CD14-positive monocyte (primary cell): ENCODE measurements around the gene TMEM150C. TPM values are rescaled to one million over a fixed set of nuclear protein-coding genes. Genes with fewer than 3 reads are reported as not detected.

Experiments
- DNase-seq, 3 donors: peaks; one replicate each; pipeline ENCODE4 v3.0.0-alpha.2; 2011 to 2022
- H2AFZ ChIP-seq: 2 replicates; pipeline ENCODE4 v1.6.0; 2012; ENCODE audit warnings: mild to moderate bottlenecking, low read depth, low read length, inconsistent platforms; ENCODE audit not compliant: insufficient read depth, poor library complexity, severe bottlenecking
- H3K27ac ChIP-seq, 2 donors: 1 replicate in 1 of 2; 2 replicates in 1 of 2; pipeline ENCODE4 v1.5.1; 2012 to 2013; ENCODE audit warnings: low read length in 2 of 2, control low read depth in 1 of 2, inconsistent platforms in 1 of 2, low read depth in 1 of 2, mild to moderate bottlenecking in 1 of 2
- H3K27me3 ChIP-seq, 2 donors: one replicate each; pipeline versions ENCODE4 v1.6.0 to v1.6.1; 2011 to 2013; ENCODE audit warnings: low read length in 2 of 2; ENCODE audit not compliant: control insufficient read depth in 2 of 2, insufficient read depth in 2 of 2
- H3K36me3 ChIP-seq, 2 donors: replicated peaks in 1 of 2; 1 replicate in 1 of 2; 2 replicates in 1 of 2; pipeline versions ENCODE4 v1.5.1 to v1.6.1; 2012 to 2013; ENCODE audit warnings: low read length in 2 of 2, control low read depth in 1 of 2, inconsistent platforms in 1 of 2, mild to moderate bottlenecking in 1 of 2; ENCODE audit not compliant: insufficient read depth in 2 of 2, control insufficient read depth in 1 of 2
- H3K4me1 ChIP-seq, 2 donors: 1 replicate in 1 of 2; 2 replicates in 1 of 2; pipeline versions ENCODE4 v1.5.1 to v1.6.1; 2012 to 2013; ENCODE audit warnings: low read length in 2 of 2, control low read depth in 1 of 2, inconsistent platforms in 1 of 2, mild to moderate bottlenecking in 1 of 2, moderate library complexity in 1 of 2; ENCODE audit not compliant: insufficient read depth in 2 of 2, control insufficient read depth in 1 of 2
- H3K4me2 ChIP-seq: replicated peaks from 2 replicates; pipeline ENCODE3; 2012; ENCODE audit warnings: low read length, moderate library complexity, mild to moderate bottlenecking; ENCODE audit not compliant: poor library complexity, severe bottlenecking; ENCODE audit errors: extremely low read depth
- H3K4me3 ChIP-seq, 3 experiments: fragments of 200-600 bp in 1 of 3; sonication (generic) in 1 of 3; replicated peaks in 1 of 3; 1 replicate in 2 of 3; 2 replicates in 1 of 3; pipeline ENCODE4 v1.5.1; 2011 to 2013; ENCODE audit warnings: low read length in 3 of 3, mild to moderate bottlenecking in 3 of 3, control low read depth in 2 of 3, low read depth in 2 of 3, inconsistent platforms in 1 of 3, moderate library complexity in 1 of 3
- H3K79me2 ChIP-seq: 2 replicates; pipeline ENCODE4 v1.6.0; 2012; ENCODE audit warnings: mild to moderate bottlenecking, control low read depth, inconsistent platforms, low read length, moderate library complexity; ENCODE audit not compliant: insufficient read depth
- H3K9ac ChIP-seq: 2 replicates; pipeline ENCODE4 v1.6.0; 2017; ENCODE audit warnings: low read length, mild to moderate bottlenecking; ENCODE audit not compliant: insufficient read depth, poor library complexity, severe bottlenecking
- H3K9me3 ChIP-seq, 2 donors: replicated peaks in 1 of 2; 1 replicate in 1 of 2; 2 replicates in 1 of 2; pipeline versions ENCODE4 v1.5.1 to v1.6.1; 2012 to 2013; ENCODE audit warnings: low read length in 2 of 2, control low read depth in 1 of 2; ENCODE audit not compliant: control insufficient read depth in 1 of 2, insufficient read depth in 1 of 2
- H4K20me1 ChIP-seq: 2 replicates; pipeline ENCODE4 v1.6.0; 2012; ENCODE audit warnings: mild to moderate bottlenecking, low read length, control low read depth, moderate library complexity; ENCODE audit not compliant: insufficient read depth
- H3K27ac Mint-ChIP-seq, 7 donors: one replicate each; pipeline ENCODE4 v1.8.0; 2020; ENCODE audit warnings: mild to moderate bottlenecking in 7 of 7, mixed read lengths in 7 of 7, moderate library complexity in 6 of 7, inconsistent platforms in 2 of 7
- H3K27me3 Mint-ChIP-seq, 3 donors: one replicate each; pipeline ENCODE4 v1.8.0; 2021 to 2022; ENCODE audit warnings: low read depth in 3 of 3, mild to moderate bottlenecking in 3 of 3, mixed read lengths in 3 of 3, moderate library complexity in 3 of 3, inconsistent platforms in 1 of 3
- H3K36me3 Mint-ChIP-seq, 2 donors: one replicate each; pipeline ENCODE4 v1.8.0; 2020; ENCODE audit warnings: mixed read lengths in 2 of 2, inconsistent platforms in 1 of 2, mild to moderate bottlenecking in 1 of 2
- H3K4me1 Mint-ChIP-seq: one replicate; pipeline ENCODE4 v1.8.0; 2020; ENCODE audit warnings: mild to moderate bottlenecking, mixed read lengths
- H3K4me3 Mint-ChIP-seq, 2 donors: one replicate each; pipeline ENCODE4 v1.8.0; 2020; ENCODE audit warnings: mild to moderate bottlenecking in 2 of 2, mixed read lengths in 2 of 2, moderate library complexity in 1 of 2
- H3K9me3 Mint-ChIP-seq, 7 donors: one replicate each; pipeline ENCODE4 v1.8.0; 2020 to 2022; ENCODE audit warnings: mixed read lengths in 7 of 7, mild to moderate bottlenecking in 6 of 7, moderate library complexity in 6 of 7, inconsistent platforms in 2 of 7
- CTCF ChIP-seq: fragments of 200-600 bp; IDR thresholded peaks from one replicate; pipeline ENCODE4 v1.8.0; 2022; ENCODE audit warnings: antibody characterized with exemption, mild to moderate bottlenecking
- WGBS: methylation state at CpG from one replicate; pipeline ENCODE4 v1.1.5; 2013; ENCODE audit warnings: missing lambda C conversion rate; ENCODE audit not compliant: insufficient coverage; 5-methylcytosine and 5-hydroxymethylcytosine counted together
- intact Hi-C, 2 donors: fragments of 100-400 bp; cut with micrococcal nuclease; formaldehyde crosslinking; loops; one replicate each; pipeline versions ENCODE4 v1.15.0 to v1.15.1; 2023
- polyA plus RNA-seq, 3 donors: library from polyadenylated mRNA; depleted of rRNA in 1 of 3; unstranded in 2 of 3; stranded (reverse) in 1 of 3; fragments of 300-500 nt in 2 of 3; fragments of >200 nt in 1 of 3; fragmentation: Illumina TruSeq in 2 of 3; gene quantifications; 1 replicate in 2 of 3; 2 replicates in 1 of 3; pipeline ENCODE4 v1.2.3, GENCODE V29; 2012 to 2021

Gene TMEM150C
- polyA plus RNA-seq, 3 donors, result not detected

DNA sequence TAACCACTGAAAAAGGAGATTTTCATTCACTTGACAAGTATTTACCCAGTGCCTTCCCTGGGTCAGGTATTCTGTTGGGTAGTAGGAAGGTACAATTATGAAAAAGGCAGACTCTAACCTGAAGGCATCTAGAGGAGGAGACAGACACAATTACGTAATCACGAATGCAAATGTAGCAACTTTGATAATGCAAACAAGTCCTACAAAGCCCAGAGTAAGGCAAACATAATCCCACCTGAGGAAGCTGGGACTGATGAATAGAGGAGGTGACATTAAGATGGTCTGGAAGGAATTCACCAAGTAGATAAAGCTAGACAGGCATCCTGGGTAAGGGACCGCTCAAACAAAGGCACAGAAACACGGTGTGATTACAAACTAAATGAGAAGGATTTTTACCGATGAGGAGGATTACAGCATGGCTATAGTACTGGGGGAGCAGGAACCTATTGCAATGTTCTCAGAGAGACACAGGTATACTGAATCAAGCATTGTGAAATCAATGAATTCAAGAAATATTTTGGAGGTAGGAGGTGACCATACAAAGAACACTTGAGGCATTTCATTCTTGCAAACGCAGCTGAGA lies 37.1 kb downstream of the TMEM150C start:
- Histone ChIP-seq H2AFZ (no peak overlapping the region), H3K79me2 (no peaks in the 10 kb centered on the region), H3K4me1 (no peaks in the 10 kb centered on the region), H3K36me3 (no peaks in the 10 kb centered on the region), H3K27me3 (no peaks in the 10 kb centered on the region), H4K20me1 (no peaks in the 10 kb centered on the region), H3K9ac (no peak overlapping the region), H3K9me3 (no peaks in the 10 kb centered on the region), H3K4me3 (no peak overlapping the region), H3K27ac (no peak overlapping the region), H3K4me2 (no peak overlapping the region)
- DNase-seq, result no peak
- no peaks in the 10 kb centered on the region for H3K9me3 Mint-ChIP-seq
- intact Hi-C loops, result no loop called here
- H3K27ac Mint-ChIP-seq, result no peak overlapping the region
- no peak overlapping the region for H3K4me3 Mint-ChIP-seq
- no peaks in the 10 kb centered on the region for H3K27me3 Mint-ChIP-seq
- TF ChIP-seq CTCF, result no peak
- H3K4me1 Mint-ChIP-seq, result no peaks in the 10 kb centered on the region
- no peaks in the 10 kb centered on the region for H3K36me3 Mint-ChIP-seq
- 94% methylated on average over 4 of the region's 6 CpGs for WGBS

GRCh38 chr4:82523179-82523578 lies 38.6 kb downstream of the TMEM150C start:
- no peak overlapping the region for H3K4me3 ChIP-seq
- WGBS, result 90% methylated on average over 1 of the region's 9 CpGs
- no peak for TF ChIP-seq CTCF
- Mint-ChIP-seq H3K27me3 (no peaks in the 10 kb centered on the region), H3K9me3 (no peaks in the 10 kb centered on the region), H3K4me1 (no peaks in the 10 kb centered on the region), H3K27ac (no peak overlapping the region), H3K4me3 (no peak overlapping the region), H3K36me3 (no peaks in the 10 kb centered on the region)
- intact Hi-C loops, result no loop called here
- H3K79me2 ChIP-seq, result no peaks in the 10 kb centered on the region
- H3K4me2 ChIP-seq, result no peak overlapping the region
- no peaks in the 10 kb centered on the region for H3K9me3 ChIP-seq
- no peaks in the 10 kb centered on the region for H3K36me3 ChIP-seq
- H3K4me1 ChIP-seq, result no peaks in the 10 kb centered on the region
- no peak overlapping the region for H3K9ac ChIP-seq
- no peaks in the 10 kb centered on the region for H4K20me1 ChIP-seq
- no peak overlapping the region for H3K27ac ChIP-seq
- no peak overlapping the region for H2AFZ ChIP-seq
- H3K27me3 ChIP-seq, result no peaks in the 10 kb centered on the region
- DNase-seq, result no peak
